ENCODE results near the gene ZNF609.

DNA sequence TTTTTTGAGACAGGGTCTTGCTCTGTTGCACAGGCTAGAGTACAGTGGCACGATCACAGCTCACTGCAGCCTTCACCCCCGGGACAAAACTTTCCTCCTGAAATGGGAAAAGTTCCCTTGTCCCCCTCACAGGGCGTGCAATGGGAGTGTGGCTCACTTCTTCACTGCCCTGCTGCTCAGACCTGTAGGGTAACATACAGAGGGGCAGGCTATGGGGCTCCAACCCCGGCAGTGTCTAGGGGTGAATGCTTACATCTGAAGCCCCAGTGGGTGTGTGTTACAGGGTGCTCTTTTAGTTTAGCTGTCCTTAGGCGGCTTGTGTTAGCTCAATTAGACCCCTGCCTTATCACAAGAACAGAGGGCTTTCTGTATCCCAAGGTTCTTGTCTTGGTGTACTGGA lies 157.8 kb downstream of the ZNF609 start:
- TF ChIP-seq GATA2 (IDR thresholded peaks at IDR 0.05; ENCODE audit: low read depth, low read length) (no peak), GATA3 (IDR thresholded peaks at IDR 0.05; ENCODE audit: low read depth, low read length) (no peak)
